ENCODE results near the gene TPP2.

TPP2 gene

GRCh38 chr13:102692491-102692826 lies 95.7 kb downstream of the TPP2 start:
- no peak for DNase-seq (ENCODE audit: low read depth in 2 of 2, low spot score in 1 of 2)

DNA sequence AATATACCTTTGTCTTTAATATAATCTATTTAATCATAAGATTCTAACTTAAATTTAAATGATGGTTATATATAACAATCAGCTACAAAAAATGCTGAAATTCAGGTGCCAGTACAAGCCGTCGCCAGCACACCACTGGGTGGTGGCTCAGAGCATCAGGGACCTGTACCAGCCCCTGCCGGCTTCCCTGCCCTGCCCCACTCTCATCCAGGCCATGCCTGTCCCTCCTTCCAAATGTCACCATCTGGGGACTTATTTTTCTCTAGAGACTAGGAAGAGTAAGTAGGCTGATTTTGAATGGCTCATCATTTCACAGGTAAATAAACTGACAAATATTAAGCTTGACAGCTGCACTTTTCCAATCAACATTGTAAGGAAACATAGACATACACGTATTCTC lies 96.5 kb downstream of the TPP2 start:
- DNase-seq (ENCODE audit: low read depth in 2 of 2, low spot score in 1 of 2): no peak

DNA sequence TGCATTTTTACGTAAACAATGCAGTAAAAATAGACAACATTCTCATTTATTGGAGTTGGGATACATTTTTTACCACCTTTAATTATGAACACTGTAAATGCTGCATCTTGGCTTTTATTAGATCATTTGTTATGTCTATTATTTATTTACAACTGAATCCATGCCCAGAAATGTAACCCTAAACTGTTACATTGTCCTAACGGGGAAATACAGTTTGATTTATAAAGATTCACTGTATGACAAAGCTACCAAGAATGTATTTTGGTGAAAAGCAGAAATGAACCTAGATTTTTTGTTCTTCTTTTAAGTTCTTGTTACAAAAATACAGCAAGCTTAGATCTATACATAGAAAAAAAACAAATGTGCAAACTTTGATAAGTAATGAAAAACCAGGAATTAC lies 97.0 kb downstream of the TPP2 start:
- DNase-seq (ENCODE audit: low read depth in 2 of 2, low spot score in 1 of 2): no peak

- no peak for DNase-seq (ENCODE audit: low read depth in 2 of 2, low spot score in 1 of 2)
Measured at GRCh38 chr13:102694937-102695336, 98.2 kb downstream of the TPP2 start, which contains the start of gene METTL21C. Gene METTL21C (minus strand): TSS chr13:102695044. CDS start chr13:102694498, 546 bp downstream.

- no peak for DNase-seq (ENCODE audit: low read depth in 2 of 2, low spot score in 1 of 2)
Measured at GRCh38 chr13:102696465-102696864, 99.7 kb downstream of the TPP2 start.

DNA sequence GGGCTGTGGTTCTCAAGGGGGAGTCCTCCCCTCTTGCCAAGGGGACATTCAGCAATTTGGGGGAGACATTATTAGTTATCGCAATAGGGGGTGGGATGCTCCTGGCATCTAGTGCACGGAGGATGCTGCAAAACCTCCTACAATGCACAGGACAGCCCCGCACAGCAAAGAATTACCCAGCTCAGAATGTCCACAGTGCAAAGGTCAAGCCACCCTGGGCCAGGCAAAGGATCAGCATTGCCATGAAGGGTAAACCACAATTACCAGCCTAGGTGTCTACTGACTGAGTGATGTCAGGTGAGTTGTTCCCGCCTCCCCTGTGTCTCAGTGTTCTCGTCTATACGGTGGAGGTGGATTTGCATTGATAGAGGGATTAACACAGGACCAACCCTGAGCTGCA lies 100.5 kb downstream of the TPP2 start:
- no peak for DNase-seq (ENCODE audit: low read depth in 2 of 2, low spot score in 1 of 2)

DNA sequence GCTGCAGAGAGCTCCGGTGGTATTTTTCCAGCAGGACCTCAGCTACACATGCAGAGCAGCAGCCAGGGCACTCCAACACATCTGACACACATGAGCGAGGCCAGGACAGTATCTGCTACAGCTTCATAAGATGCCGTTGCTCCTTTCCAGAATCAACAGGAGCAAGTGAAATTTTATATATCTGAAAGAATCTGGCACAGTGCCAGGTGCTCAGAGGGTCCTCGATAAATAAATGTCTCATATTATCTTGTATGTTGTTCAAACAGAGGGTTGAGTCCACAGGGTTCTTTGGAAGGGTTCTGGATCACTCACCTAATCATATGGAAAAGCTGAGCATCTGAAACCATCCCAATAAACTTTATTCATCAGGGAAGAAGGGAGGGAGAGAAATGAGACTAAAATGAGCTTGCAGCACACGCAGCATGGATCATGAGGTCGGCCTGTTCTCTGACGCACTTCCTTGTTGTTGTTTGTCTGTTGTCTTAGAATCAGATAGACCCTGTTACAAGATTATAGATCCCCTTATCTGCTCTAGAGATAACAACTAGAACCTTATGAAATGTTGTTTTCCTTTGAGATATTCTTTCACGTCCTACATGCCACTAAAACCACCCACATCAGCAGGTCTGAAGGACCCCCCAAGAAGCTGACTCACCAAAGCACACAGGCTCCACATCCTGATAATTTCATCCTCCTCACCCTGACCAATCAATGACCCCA lies 101.3 kb downstream of the TPP2 start:
- DNase-seq (ENCODE audit: low read depth in 2 of 2, low spot score in 1 of 2): no peak

GRCh38 chr13:102698649-102698980 lies 101.8 kb downstream of the TPP2 start:
- no peak for DNase-seq (ENCODE audit: low read depth in 2 of 2, low spot score in 1 of 2)

DNA sequence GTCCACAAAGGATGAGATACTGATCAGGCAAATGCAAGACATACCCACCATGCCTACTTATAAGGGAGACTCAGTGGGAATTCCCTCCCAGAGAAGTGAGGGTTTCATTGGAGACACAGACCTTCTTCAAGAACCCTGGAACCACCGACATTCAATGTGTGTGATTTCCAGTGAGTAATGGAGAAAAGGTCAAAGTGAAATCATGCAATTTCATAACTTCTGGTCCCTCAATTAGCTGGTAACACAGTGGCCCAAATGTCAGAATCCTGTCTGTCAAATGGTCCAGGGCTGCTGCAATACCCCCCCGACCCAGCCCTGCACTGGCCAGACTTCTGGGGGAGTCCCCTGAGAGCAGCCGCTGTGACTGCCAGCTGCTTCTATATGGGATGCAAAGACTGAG lies 102.7 kb downstream of the TPP2 start:
- DNase-seq (ENCODE audit: low read depth in 2 of 2, low spot score in 1 of 2): no peak

GRCh38 chr13:102700088-102701031 lies 103.6 kb downstream of the TPP2 start:
- no peak for DNase-seq (ENCODE audit: low read depth in 2 of 2, low spot score in 1 of 2)

GRCh38 chr13:102701331-102701730 lies 104.5 kb downstream of the TPP2 start:
- no peak for DNase-seq (ENCODE audit: low read depth in 2 of 2, low spot score in 1 of 2)

GRCh38 chr13:102702965-102703725 lies 106.4 kb downstream of the TPP2 start:
- DNase-seq (ENCODE audit: low read depth in 2 of 2, low spot score in 1 of 2): no peak

DNA sequence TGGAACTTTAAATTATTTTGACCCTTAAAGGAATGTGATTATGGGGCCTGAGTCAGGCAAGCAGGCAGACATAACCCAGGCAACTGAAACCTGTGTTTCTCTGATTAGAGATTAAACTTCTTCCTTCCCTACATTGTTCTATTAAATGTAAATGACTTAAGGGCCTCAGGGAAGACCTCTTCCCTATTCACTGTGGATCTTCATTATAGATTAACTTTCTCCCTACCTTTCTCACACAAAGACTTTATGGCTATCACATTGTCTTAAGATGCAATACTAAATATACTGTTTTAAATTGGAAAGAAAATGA lies 106.9 kb downstream of the TPP2 start:
- no peak for DNase-seq (ENCODE audit: low read depth in 2 of 2, low spot score in 1 of 2)

DNA sequence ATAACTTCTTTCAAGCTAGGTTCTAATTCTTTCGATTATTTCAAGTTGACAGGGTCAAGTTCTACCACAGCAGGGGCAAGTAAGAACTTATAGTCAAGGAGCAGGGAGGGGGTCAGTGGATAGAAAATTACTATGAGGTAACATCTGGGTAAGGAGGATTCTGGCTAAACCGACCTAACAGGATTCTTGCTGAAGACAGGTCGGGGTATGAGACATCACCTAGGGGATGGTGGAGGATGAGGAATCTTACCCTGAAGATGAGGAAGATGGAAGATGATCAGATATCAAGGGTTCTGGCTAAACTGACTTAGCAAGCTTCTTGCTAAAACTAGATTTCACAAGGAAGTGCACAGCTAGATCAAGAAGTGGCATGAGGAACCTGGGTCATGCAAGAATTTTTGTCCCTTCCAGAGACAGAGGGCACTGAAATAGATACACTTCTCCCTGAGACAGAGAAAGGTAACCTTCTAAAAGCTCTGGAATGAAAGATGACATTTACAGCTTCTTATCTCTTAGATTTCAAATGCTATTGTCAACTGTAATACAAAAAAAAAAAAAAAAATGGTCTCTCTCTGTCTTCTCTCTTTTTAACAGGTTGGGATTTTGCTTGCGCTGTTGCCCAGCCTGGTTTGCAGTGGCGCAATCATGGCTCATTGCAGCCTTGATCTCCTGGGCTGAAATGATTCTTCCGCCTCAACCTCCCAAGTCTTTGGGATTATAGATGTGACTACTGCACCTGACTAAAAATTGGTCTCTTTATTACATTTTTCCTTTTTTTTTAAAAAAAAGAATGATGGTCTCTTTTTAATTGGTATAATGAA lies 107.7 kb downstream of the TPP2 start:
- DNase-seq (ENCODE audit: low read depth in 2 of 2, low spot score in 1 of 2): no peak

GRCh38 chr13:102707467-102707866 lies 110.7 kb downstream of the TPP2 start:
- no peak for DNase-seq (ENCODE audit: low read depth in 2 of 2, low spot score in 1 of 2)

GRCh38 chr13:102708211-102708610 lies 111.4 kb downstream of the TPP2 start:
- no peak for DNase-seq (ENCODE audit: low read depth in 2 of 2, low spot score in 1 of 2)

GRCh38 chr13:102708991-102709390 lies 112.2 kb downstream of the TPP2 start:
- DNase-seq (ENCODE audit: low read depth in 2 of 2, low spot score in 1 of 2): no peak

DNA sequence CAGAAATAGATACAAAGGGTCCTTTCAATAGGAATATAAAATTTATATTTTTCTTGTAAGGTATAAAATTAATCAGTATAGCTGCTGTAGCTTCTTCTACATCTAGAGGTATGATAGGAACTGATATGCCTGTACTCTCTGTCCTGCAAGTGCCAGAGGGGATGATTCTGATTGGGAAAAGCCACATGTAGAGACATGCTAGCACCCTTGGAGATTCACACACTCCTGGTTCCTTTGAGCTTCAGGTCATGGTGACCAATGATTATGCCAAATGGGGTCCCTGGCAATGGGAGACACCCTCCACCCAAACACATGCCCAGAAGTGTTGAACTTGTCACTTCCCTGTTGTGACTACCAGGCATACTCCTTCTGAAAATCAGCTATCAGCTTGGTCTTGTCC lies 112.8 kb downstream of the TPP2 start:
- no peak for DNase-seq (ENCODE audit: low read depth in 2 of 2, low spot score in 1 of 2)

DNA sequence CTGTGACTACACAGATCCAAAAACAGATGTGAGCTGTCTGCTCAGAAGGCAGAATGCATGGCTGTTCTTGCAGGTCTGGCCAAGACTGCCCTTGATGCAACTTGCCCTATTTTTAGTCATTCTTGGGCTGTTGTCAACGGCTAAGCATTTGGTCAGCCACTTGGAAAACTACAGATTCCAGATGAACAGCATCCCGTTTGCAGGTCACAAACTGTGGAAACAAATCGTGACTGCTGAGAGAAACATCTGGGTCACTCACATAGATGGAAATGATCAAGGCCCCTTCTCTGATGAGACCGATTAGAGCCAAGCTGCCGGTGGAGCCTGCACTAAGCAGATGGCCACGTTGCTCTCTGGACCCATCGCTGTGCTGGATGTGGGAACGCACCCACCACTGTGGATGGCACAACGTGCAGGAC lies 113.5 kb downstream of the TPP2 start:
- DNase-seq (ENCODE audit: low read depth in 2 of 2, low spot score in 1 of 2): no peak

GRCh38 chr13:102715447-102715846 lies 118.7 kb downstream of the TPP2 start:
- DNase-seq (ENCODE audit: low read depth in 2 of 2, low spot score in 1 of 2): no peak

GRCh38 chr13:102718746-102719145 lies 122.0 kb downstream of the TPP2 start:
- DNase-seq (ENCODE audit: low read depth in 2 of 2, low spot score in 1 of 2): no peak
